AML-193 (cell line): ENCODE results near the gene ZNF774.
A peak's percentile ranks its signal among the peaks of the same experiment; 100 is the strongest.
"Not testable (repeated sequence)": the region's sequence is repeated elsewhere in the genome, so short reads cannot be mapped to it uniquely, and the experiment has no call there.

Experiments
- DNase-seq, 2 experiments: peaks; one replicate each; lab custom pipeline; 2025; lab: John Stamatoyannopoulos, UW

ZNF774 gene

DNA sequence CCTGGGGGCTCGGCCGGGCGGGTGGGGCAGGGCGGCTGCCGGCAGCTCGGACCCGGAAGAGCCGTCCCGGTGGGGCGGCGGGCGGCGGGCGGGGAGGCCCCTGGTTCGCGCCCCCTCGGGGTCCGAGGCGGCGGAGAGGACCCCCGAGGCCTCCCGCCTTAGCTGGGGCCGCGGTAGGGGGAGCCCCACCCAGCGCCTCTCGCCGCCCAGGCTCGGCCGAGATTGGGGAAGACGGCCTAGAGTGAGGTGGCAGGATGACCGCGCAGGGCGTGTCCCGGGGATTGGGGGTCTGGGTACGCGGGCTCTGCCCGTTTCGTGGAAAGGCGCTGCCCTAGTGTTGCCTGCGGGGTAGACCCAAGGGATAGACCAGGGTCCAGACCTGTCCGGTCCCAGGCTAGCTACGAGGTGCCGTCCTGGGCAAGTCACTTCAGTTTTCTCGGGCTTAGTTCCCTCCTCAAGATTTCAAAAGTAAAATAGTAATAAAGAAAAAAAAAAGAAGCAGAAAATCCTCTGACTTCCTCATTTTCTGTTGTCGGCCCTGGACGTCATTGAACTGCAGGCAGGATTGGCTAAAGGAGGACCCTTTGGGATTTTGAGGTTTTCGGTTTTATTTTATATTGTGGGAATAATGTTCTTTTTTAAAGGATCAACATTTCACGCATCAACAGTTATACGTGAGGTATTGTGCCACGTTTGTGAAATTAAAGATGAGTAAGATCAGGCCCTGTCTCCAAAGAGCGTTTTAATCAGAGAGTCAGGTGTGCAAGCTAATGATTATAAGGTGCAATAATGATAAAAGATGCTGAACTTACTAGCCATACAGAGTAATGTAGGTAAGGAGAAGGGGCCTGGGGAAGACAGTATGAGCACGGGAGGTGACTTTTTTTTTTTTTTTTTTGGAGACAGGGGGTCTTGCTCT is 36.6 kb downstream of the ZNF774 start:
- DNase-seq, result peak; percentile 51 to 73

DNA sequence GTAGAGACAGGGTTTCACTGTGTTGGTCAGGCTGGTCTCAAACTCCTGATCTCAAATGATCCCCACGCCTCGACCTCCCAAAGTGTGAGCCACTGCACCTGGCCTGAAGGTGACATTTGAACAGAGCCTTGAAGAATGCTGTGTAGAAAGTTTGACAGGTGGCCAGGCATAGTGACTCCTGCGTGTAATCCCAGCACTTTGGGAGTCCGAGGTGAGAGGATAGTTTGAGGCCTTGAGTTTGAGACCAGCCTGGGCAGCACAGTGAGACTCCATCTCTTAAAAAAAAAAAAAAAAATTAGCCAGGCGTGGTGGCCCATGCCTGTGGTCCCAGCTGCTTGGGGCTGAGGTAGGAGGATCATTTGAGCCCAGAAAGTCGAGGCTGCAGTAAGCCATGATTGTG is 37.4 kb downstream of the ZNF774 start:
- DNase-seq, result no peak

DNA sequence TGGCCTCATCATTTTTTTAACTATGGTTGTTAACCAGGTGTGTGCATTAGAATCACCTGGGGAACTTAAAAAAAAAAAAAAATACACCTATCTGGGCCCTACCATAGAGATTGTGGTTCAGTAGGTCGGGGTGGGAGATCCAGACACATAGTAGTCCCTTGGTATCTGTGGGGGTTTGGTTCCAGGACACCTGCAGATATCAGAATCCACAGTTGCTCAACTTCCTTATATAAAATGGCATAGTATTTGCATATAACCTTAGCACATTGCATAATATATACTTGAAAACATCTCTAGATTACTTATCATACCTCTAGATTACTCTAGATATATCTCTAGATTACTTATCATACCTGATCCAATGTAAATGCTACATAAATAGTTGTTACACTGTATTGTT is 41.0 kb downstream of the ZNF774 start:
- DNase-seq, result peak in 1 of 2 experiments; percentile 3

DNA sequence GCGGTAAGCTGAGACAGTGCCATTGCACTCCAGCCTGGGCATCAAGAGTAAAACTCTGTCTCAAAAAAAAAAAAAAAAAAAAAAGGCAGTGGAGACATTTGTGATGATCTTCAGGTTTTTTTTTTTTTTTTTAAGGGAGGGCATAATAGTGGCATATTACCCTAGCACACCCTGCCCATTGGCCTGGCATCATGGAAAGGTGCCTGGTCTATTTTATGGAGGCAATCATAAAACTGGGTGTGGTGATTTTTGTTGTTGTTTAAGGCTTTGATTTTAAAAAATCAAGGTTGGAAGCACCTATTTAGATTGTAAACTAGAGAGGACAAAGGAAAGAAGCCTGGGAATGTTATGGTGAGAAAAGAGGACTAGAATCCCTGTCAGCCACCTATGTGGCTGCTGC is 42.0 kb downstream of the ZNF774 start:
- DNase-seq, result no peak

DNA sequence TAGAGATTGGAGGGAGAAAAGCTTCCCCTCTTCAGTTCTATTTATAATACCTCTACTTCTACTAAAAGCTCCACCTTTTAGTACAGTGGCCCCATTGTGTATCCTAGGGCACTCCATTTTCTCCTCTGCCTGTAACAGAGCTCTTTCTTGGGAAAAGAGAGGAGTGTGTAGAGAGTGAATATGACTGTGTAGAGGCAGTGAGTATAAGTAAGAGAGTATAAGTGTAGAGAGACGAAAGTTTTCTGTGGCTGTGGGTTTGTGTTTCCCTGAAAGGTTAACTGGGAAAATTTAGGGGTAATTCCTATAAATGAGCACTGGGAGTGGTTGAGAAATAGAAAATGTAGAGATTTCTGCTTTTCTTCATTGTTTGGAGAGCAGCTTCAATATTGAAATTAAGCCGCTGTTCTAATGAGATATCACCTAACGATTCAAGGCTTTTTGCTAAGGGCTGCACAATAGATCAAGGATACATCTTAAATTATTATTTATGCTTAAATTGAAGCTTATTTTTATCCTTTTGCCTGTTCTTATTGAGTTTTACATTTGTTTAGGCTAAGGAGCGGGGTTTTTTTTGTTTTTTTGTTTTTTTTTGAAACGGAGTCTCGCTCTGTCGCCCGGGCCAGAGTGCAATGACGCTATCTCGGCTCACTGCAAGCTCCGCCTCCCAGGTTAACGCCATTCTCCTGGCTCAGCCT is 42.8 kb downstream of the ZNF774 start:
- no peak for DNase-seq

DNA sequence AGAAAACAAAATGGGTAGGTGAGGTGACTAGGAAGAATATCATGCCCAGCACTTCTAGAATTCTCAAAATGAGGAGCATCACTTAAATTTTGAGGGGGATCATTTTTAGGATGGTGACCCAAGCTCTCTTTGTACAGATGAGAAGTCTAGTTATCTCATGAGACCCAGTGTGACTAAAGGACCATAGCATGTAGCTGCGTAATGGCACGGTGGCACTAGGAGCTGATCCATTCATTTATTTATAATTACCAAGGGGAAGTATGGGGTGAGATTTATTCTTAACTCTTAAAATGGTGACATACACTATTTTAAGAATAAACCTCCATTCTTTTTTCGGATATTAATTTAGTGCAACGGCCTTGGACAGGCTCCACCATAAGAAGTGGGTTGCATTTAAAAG is 44.2 kb downstream of the ZNF774 start:
- no peak for DNase-seq

DNA sequence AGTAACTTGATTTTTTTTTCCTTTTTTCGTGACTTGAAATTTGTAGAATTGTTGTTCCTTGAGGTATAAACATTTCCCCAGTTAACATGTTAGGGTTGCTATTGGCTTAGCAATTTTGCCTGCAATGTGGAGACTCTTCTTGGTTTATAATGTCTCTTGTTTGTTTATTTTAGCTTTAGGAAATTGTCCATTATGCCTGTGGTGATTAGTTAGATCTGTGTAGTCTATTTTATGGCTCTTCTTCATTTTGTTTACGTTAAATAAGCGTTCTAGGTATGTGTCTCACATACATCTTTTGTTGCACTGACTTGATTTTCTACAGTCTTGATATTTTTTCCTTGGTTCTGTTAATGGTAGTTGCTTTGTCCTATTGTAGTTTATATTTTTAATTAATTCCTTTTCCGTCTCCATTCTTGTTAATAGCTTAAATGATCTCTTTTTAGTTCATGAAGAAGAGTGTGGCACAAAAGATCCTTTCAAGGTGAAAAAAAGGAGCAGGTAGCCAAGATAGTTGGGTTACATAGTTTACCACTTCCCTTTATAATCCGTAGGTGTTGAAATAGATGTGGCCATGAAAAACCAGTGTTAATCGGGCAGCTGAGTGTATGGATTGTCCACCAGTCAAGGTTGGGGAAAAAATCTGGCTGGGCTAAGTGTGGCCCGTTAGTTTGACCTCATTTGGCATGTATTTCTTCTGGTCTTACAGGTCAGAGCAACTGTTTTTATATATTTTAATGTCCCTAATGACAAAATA is 48.1 kb downstream of the ZNF774 start:
- DNase-seq, result peak; percentile 38 to 53

DNA sequence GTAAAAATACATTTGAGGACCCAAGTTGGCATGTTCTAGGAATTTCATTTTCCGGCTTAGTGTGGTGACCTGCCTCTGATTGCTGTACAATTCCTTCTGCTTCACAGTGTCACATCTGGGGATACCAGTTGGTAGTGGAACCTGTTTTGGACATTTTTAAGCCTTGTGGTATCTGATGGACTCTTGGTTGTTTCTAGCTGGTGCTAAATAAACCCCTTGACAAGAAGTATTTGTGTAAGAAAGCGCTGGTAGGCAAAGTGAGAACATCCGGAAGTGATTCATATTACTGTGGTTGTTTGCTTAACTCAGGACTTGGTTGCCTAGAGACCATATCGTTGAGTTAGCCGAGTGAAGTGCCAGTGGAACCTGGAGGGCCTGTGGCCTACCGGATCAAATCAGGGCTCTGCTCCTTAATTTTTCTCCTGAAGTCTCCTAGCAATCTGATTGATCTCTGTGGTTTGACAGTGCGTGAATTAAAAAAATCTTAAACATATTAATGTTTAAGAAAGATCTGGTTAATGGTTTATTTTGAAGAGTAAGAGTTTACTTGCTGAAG is 48.8 kb downstream of the ZNF774 start:
- peak; percentile 96 for DNase-seq

DNA sequence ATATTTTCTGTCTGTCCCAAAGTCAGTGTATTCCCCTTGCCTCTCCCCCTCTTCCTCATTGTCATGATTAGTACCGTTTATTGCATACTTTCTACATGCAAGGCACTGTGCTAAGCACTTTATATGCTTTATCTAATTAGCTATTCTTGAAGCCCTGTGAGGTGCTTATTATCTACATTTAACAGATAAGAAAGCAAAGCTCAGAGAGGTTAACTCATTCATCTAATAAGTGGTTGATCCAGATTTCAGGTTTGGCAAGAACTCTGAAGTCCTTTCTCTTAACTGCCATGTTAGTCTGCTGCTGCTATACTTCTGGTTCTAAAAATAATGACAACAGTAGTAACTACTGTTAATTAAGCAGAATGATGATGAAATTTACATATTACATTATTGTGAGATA is 49.4 kb downstream of the ZNF774 start:
- DNase-seq, result no peak

DNA sequence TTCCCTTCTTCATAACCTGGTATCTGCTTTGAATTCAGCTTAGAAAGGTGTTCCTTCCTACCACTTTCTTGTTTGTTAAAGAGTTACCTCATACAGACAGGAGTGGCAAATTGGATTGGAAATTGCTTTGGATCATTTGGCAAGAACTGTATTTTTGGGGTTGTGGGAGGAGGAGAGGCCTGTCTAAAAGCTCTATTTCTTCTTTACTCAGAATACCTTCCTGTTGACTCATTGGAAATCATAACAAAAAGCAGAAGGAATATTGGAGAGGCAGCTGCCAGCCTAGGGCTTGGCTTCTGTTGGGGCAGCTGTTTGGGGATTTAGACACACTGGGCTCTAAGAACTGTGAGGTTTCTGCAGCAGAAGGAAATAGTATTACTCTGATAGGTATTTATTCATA is 50.1 kb downstream of the ZNF774 start:
- peak; percentile 75 to 79 for DNase-seq

DNA sequence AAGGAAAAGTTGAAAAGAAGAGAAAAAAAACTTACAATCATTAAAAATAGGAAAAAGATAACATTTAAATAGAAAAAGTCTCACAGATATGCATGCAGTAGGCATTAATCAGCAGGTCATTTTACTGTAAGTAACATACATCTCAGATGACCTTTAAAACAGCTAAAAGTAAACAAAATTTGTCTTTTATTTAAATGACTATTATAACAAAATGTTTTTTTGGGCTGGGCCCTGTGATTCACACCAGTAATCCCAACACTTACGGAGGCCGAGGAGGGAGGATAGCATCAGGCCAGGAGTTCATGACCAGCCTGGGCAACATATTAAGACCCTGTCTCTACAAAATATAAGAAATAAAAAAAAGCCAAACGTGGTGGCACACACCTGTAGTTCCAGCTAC is 50.7 kb downstream of the ZNF774 start:
- DNase-seq, result no peak

DNA sequence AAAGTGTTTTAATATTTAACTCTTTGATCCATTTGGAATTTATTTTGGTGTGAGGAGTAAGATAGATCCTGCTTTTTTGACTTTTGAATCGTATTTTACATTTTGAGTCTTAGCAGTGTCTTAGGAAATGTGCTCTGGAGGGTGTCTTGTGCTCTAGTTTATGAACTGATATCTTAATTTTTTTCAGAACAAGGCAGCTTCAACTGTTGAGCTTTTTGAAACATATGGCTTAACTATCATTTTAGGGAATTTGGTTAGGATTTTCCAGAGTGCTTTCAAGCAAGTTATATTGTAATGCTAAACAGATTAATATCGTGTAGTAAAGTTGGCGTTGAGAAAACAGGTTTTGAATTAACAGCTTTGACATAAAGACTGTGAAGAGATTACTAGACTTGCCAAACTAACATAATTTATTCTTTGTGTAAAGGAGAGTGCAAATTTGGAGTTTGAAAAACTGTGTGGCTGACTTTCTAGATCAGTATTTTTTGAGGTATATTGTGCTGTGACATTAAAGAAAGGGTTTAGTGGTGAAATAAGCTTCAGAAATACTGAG is 53.0 kb downstream of the ZNF774 start:
- DNase-seq, result no peak

DNA sequence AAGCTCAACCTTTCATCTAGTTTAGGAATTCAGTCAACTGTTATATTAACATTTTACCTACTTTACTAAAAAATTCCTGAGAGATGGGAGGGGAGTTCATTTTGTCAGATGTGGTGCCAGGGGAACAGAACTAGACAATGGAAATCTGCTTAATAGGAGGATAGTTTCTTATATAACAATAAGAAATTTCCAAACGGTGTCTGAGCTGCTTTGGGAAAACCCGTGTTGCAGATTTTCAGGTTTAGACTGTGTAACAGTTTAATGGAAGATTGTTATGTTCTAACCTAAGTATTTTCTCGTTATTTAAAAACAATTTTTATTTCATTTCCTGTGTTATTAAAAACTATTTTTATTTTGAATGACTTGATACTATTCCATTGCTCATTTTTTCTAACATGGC is 55.3 kb downstream of the ZNF774 start:
- DNase-seq, result no peak

DNA sequence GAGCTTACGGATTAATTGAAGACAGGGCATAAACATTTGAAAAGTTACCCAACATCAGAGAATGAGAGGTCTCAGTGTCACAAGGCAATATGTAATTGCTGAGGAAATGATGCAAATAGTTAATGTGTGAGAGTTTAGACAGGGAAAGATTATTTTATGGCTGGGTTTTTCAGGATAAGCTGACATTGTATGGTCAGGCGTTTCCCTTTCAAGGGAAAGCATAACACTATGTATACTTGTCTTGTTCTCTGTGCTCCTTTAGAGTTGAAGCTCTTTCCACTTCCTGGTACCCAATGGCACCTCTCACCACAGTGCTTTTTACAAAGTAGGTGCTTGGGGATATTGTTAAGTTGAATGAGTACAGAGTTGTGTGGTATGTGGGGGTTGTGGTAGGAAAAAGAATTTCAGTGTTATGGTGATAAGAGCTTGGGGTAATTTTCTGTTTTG is 55.8 kb downstream of the ZNF774 start:
- no peak for DNase-seq

DNA sequence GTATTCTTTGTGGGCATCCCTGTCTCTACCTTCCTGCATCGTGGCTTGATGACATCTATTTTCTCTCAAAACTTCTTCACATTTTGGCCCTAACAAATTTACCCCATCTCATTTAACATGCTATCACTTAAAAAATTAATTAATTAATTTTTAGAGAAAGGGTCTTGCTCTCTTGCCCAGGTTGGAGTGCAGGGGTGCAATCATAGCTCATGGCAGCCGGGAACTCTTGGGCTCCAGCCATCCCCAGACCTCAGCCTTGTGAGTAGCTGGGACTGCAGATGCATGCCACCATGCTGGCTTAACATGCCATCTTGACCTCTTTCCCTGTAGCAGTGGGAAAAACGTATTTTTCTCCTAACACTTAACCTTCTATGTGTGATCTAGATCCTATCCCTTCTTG is 56.6 kb downstream of the ZNF774 start:
- DNase-seq, result no peak

DNA sequence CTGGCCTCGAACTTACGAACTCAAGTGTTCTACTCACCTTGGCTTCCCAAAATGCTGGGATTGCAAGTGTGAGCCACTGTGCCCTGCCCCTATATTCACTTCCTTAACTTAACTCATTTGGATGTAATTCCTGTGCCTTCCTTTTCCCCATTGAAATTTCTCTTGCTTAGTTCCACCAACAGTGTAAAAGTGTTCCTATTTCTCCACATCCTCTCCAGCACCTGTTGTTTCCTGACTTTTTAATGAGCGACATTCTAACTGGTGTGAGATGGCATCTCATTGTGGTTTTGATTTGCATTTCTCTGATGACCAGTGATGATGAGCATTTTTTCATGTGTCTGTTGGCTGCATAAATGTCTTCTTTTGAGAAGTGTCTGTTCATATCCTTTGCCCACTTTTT is 57.5 kb downstream of the ZNF774 start:
- not testable (repeated sequence) for DNase-seq

DNA sequence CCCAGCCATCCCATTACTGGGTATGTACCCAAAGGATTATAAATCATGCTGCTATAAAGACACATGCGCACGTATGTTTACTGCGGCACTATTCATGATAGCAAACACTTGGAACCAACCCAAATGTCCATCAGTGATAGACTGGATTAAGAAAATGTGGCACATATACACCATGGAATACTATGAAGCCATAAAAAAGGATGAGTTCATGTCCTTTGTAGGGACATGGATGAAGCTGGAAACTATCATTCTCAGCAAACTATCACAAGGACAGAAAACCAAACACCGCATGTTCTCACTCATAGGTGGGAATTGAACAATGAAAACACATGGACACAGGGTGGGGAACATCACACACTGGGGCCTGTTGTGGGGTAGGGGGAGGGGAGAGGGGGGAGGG is 58.2 kb downstream of the ZNF774 start:
- not testable (repeated sequence) for DNase-seq

DNA sequence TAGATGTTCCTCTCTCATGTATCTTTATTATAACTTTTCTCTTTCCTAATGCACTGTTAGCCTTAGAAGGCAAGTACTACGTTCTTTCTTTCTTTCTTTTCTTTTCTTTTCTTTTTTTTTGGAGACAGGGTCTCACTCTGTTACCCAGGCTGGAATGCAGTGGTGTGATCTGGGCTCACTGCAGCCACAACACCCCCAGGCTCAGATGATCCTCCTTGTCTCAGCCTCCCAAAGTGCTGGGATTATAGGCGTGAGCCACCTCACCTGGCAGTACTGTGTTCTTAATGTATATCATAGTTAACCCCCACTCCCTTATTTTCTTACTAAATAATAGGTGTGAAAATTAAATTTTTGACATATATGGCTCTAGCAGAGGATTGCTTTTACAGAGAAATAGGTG is 59.1 kb downstream of the ZNF774 start:
- no peak for DNase-seq
